IMR-90 (cell line): Measurements from ENCODE around the gene DENND6A. TPM values are rescaled to one million over a fixed set of nuclear protein-coding genes. Genes with fewer than 3 reads are reported as not detected.

ENCODE experiments used
- ATAC-seq: fragments of 200-7000 bp; cut with Tn5 transposase; 2 replicates; pipeline ENCODE4 v1.9.1; 2020; ENCODE audit warnings: low read depth, mild to moderate bottlenecking, moderate library complexity
- BruUV-seq: library from RNA; stranded (reverse); fragments of 400-500 nt; replicated peaks from 2 replicates; lab custom pipeline; 2021; lab: Mats Ljungman, UMichigan
- CTCF ChIA-PET: fragments of 300-600 bp; formaldehyde crosslinking; extraction: SDS; loops from one replicate; lab custom pipeline; 2021; ENCODE audit warnings: antibody characterized with exemption; lab: Yijun Ruan, JAX
- POLR2A ChIA-PET: fragments of 300-600 bp; sonication (Branson Sonifier 250); formaldehyde crosslinking; loops from one replicate; lab custom pipeline; 2022; ENCODE audit warnings: antibody characterized with exemption; ENCODE audit not compliant: unreplicated experiment; lab: Charles Lee
- DNase-seq: peaks from one replicate; pipeline ENCODE4 v3.0.0; 2013
- H2AFZ ChIP-seq: replicated peaks from 2 replicates; pipeline ENCODE3; 2013; ENCODE audit warnings: low read length, mild to moderate bottlenecking; ENCODE audit not compliant: poor library complexity
- H2AK5ac ChIP-seq: 2 replicates; pipeline ENCODE4 v1.6.1; 2013; ENCODE audit warnings: low read depth, low read length, inconsistent platforms
- H2AK9ac ChIP-seq: replicated peaks from 2 replicates; pipeline ENCODE3; 2013; ENCODE audit warnings: mild to moderate bottlenecking, low read depth, low read length, moderate library complexity; ENCODE audit not compliant: poor library complexity
- H2BK120ac ChIP-seq: 2 replicates; pipeline ENCODE4 v1.6.1; 2013; ENCODE audit warnings: low read depth, low read length, inconsistent platforms
- H2BK15ac ChIP-seq: 3 replicates; pipeline ENCODE4 v1.6.1; 2013; ENCODE audit warnings: low read depth, low read length, inconsistent platforms
- H2BK20ac ChIP-seq: 2 replicates; pipeline ENCODE4 v1.6.1; 2013; ENCODE audit warnings: low read depth, mild to moderate bottlenecking, inconsistent platforms, low read length, moderate library complexity
- H2BK5ac ChIP-seq: 2 replicates; pipeline ENCODE4 v1.6.1; 2013; ENCODE audit warnings: mild to moderate bottlenecking, low read depth, low read length, inconsistent platforms; ENCODE audit not compliant: poor library complexity, severe bottlenecking
- H3K14ac ChIP-seq: replicated peaks from 2 replicates; pipeline ENCODE4 v1.6.1; 2013; ENCODE audit warnings: low read depth, low read length, inconsistent platforms
- H3K18ac ChIP-seq: 2 replicates; pipeline ENCODE4 v1.6.1; 2013; ENCODE audit warnings: low read depth, low read length, control low read depth
- H3K23ac ChIP-seq: 2 replicates; pipeline ENCODE4 v1.6.1; 2013; ENCODE audit warnings: low read depth, low read length, inconsistent platforms
- H3K27ac ChIP-seq: 2 replicates; pipeline ENCODE4 v1.5.1; 2013; ENCODE audit warnings: mild to moderate bottlenecking, control low read depth, low read length; ENCODE audit not compliant: insufficient read depth
- H3K27me3 ChIP-seq: 2 replicates; pipeline ENCODE4 v1.6.1; 2013; ENCODE audit warnings: low read length; ENCODE audit not compliant: control insufficient read depth, insufficient read depth
- H3K36me3 ChIP-seq: 2 replicates; pipeline ENCODE4 v1.6.1; 2013; ENCODE audit warnings: low read length, mixed read lengths; ENCODE audit not compliant: control insufficient read depth, insufficient read depth
- H3K4ac ChIP-seq: 2 replicates; pipeline ENCODE4 v1.6.1; 2013; ENCODE audit warnings: low read depth, low read length, inconsistent platforms
- H3K4me1 ChIP-seq: 2 replicates; pipeline ENCODE4 v1.6.1; 2013; ENCODE audit warnings: low read length, mixed read lengths; ENCODE audit not compliant: control insufficient read depth, insufficient read depth
- H3K4me2 ChIP-seq: 2 replicates; pipeline ENCODE4 v1.6.1; 2013; ENCODE audit warnings: low read depth, mild to moderate bottlenecking, control low read depth, low read length, moderate library complexity
- H3K4me3 ChIP-seq: 2 replicates; pipeline ENCODE4 v1.5.1; 2013; ENCODE audit warnings: low read depth, mild to moderate bottlenecking, control low read depth, low read length, moderate library complexity; ENCODE audit not compliant: insufficient read depth
- H3K56ac ChIP-seq: 2 replicates; pipeline ENCODE4 v1.6.1; 2013; ENCODE audit warnings: low read length, inconsistent platforms; ENCODE audit not compliant: insufficient read depth; ENCODE audit errors: extremely low read depth
- H3K79me1 ChIP-seq, 2 experiments: 2 replicates each; pipeline ENCODE4 v1.6.1; 2013; ENCODE audit warnings: low read length in 2 of 2, inconsistent platforms in 1 of 2, low read depth in 1 of 2
- H3K9ac ChIP-seq: 2 replicates; pipeline ENCODE4 v1.6.1; 2013; ENCODE audit warnings: low read depth, low read length, control low read depth
- H3K9me1 ChIP-seq: 2 replicates; pipeline ENCODE4 v1.6.1; 2013; ENCODE audit warnings: low read length, inconsistent platforms; ENCODE audit not compliant: insufficient read depth
- H3K9me3 ChIP-seq: 2 replicates; pipeline ENCODE4 v1.6.1; 2013; ENCODE audit warnings: low read length; ENCODE audit not compliant: control insufficient read depth, insufficient read depth
- H4K20me1 ChIP-seq: 2 replicates; pipeline ENCODE4 v1.6.1; 2013; ENCODE audit warnings: low read length, inconsistent platforms; ENCODE audit not compliant: insufficient read depth
- H4K5ac ChIP-seq: 2 replicates; pipeline ENCODE4 v1.6.1; 2013; ENCODE audit warnings: mild to moderate bottlenecking, low read depth, low read length, control low read depth
- H4K8ac ChIP-seq, 2 experiments: 2 replicates each; pipeline ENCODE4 v1.6.1; 2013; ENCODE audit warnings: low read depth in 2 of 2, low read length in 2 of 2, control low read depth in 1 of 2, inconsistent platforms in 1 of 2
- H4K91ac ChIP-seq: 2 replicates; pipeline ENCODE4 v1.6.1; 2013; ENCODE audit warnings: low read depth, low read length, inconsistent platforms; ENCODE audit not compliant: insufficient read depth
- BHLHE40 ChIP-seq: fragments of 150-350 bp; IDR thresholded peaks from 2 replicates; pipeline ENCODE4 v1.6.1; 2016; ENCODE audit warnings: mild to moderate bottlenecking, low read depth, low read length
- ELK1 ChIP-seq: fragments of 150-350 bp; IDR thresholded peaks from 2 replicates; pipeline ENCODE4 v1.6.1; 2016; ENCODE audit warnings: low read depth, mild to moderate bottlenecking, low read length, moderate library complexity, borderline replicate concordance
- MAFK ChIP-seq: IDR thresholded peaks from 2 replicates; pipeline ENCODE4 v1.6.1; 2012; ENCODE audit warnings: low read depth, low read length, improper control_type of control experiment
- MAZ ChIP-seq: IDR thresholded peaks from 2 replicates; pipeline ENCODE4 v1.6.1; 2012; ENCODE audit warnings: low read depth, mild to moderate bottlenecking, low read length, improper control_type of control experiment, moderate library complexity, borderline replicate concordance
- NFE2L2 ChIP-seq: fragments of 150-350 bp; IDR thresholded peaks from 2 replicates; pipeline ENCODE4 v1.6.1; 2016; ENCODE audit warnings: low read depth, mild to moderate bottlenecking, low read length
- RCOR1 ChIP-seq: IDR thresholded peaks from 2 replicates; pipeline ENCODE4 v1.6.1; 2012; ENCODE audit warnings: mild to moderate bottlenecking, low read length, improper control_type of control experiment; ENCODE audit not compliant: insufficient replicate concordance
- RFX5 ChIP-seq: IDR thresholded peaks from 2 replicates; pipeline ENCODE4 v1.8.0; 2012; ENCODE audit warnings: low read depth, mild to moderate bottlenecking, low read length, moderate library complexity
- WGBS, 2 experiments: methylation state at CpG; one replicate each; pipeline versions ENCODE4 v1.1.5 to v1.1.7; 2013; ENCODE audit warnings: missing lambda C conversion rate in 2 of 2; ENCODE audit not compliant: insufficient read length in 1 of 2; ENCODE audit errors: extremely low coverage in 2 of 2; 5-methylcytosine and 5-hydroxymethylcytosine counted together
- dilution Hi-C: fragments of 300-500 bp; cut with HindIII; formaldehyde crosslinking; loops from one replicate; pipeline ENCODE4 v1.14.3; 2018; ENCODE audit warnings: low sequenced_read_pairs; ENCODE audit not compliant: unreplicated experiment
- in situ Hi-C: fragments of 300-500 bp; cut with MboI; formaldehyde crosslinking; loops from 3 replicates; pipeline ENCODE4 v1.14.3; 2019; ENCODE audit warnings: low sequenced_read_pairs, inconsistent platforms, mixed read lengths
- intact Hi-C: fragments of 100-400 bp; cut with micrococcal nuclease; formaldehyde crosslinking; loops from 2 replicates; pipeline ENCODE4 v1.10.0; 2022
- polyA plus RNA-seq, 3 experiments: library from polyadenylated mRNA; depleted of rRNA; stranded (reverse); fragments of >200 nt; gene quantifications; 2 replicates each; pipeline ENCODE4 v1.2.3, GENCODE V29; 2012; ENCODE audit warnings: low replicate concordance in 1 of 3
- total RNA-seq: library from RNA; depleted of rRNA; stranded (reverse); fragments of >200 nt; gene quantifications from 2 replicates; pipeline ENCODE4 v1.2.3, GENCODE V29; 2012
- TF ChIP-seq, protein P1 (sequence below): fragments of 150-350 bp; IDR thresholded peaks from 2 replicates; pipeline ENCODE4 v1.6.1; 2017; ENCODE audit warnings: mild to moderate bottlenecking, antibody characterized with exemption, low read length, low read depth

DENND6A gene
- total and polyA plus RNA-seq, 2 of the 4 experiments (the other 2 are of a cell fraction) = 3.8 to 9.0 TPM

DNA sequence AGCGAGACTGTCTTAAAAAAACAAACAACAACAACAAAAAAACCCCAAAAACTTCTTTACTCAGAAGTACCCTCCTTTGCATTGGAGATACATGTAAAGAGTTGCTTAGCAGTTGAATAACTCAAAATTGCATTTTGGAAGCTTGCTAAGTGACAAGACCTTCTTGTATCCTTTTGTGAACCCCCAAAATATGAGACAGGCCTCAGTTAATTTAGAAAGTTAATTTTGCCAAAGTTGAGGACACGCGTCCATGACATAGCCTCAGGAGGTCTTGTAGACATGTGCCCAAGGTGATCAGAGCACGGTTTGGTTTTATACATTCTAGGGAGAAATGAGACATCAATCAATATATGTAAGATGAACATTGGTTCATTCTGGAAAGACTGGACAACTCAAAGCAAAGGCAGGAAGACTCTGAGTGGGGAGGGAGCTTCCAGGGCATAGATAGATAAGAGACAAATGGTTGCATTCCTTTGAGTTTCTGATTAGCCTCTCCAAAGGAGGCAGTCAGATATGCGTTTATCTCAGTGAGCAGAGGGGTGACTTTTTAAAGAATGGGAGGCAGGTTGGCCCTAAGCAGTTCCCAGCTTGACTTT, 94.0 kb downstream of the DENND6A start:
- Histone ChIP-seq H3K27ac (peak overlapping the region; percentile 79; the same call in 1 of the 2 replicates), H3K9me3 (no peaks in the 10 kb centered on the region), H2BK120ac (no peak overlapping the region), H2AK5ac (no peak overlapping the region; the same call in 1 of the 2 replicates), H3K23ac (peak overlapping the region; percentile 60; the same call in 1 of the 2 replicates), H3K9ac (peak overlapping the region; percentile 85; the same call in 1 of the 2 replicates), H3K4me2 (peak overlapping the region; percentile 67), H3K79me1 (peaks cover 5 to 21% of the 10 kb centered on the region in 2 experiments), H3K4ac (peak overlapping the region; percentile 45; the same call in 1 of the 2 replicates), H4K91ac (peak overlapping the region; percentile 53), H2BK20ac (no peak overlapping the region), H2BK5ac (peak overlapping the region; percentile 49), H3K4me1 (peaks cover 3% of the 10 kb centered on the region; the same call in 1 of the 2 replicates), H3K4me3 (peak overlapping the region; percentile 57; the same call in 1 of the 2 replicates), H3K9me1 (0 out of 2 replicates have a peak, but pooled peaks cover 4% of the 10 kb centered on the region), H3K56ac (peak overlapping the region; percentile 28; the same call in 1 of the 2 replicates), H2AK9ac (no peak overlapping the region), H3K18ac (no peak overlapping the region), H4K8ac (peak overlapping the region; percentile 80 to 95), H2AFZ (no peak overlapping the region), H4K5ac (peak overlapping the region; percentile 21; the same call in 1 of the 2 replicates), H3K36me3 (peaks cover 1% of the 10 kb centered on the region; the same call in 1 of the 2 replicates), H3K27me3 (no peaks in the 10 kb centered on the region), H2BK15ac (no peak overlapping the region), H3K14ac (peak overlapping the region; percentile 60), H4K20me1 (peaks cover 31% of the 10 kb centered on the region)
- CTCF ChIA-PET = interaction anchor here (1.0 kb wide), 1 partner anchor 254 kb away, joined by 3 read pairs; no protein-coding TSS in a partner anchor
- in situ Hi-C loops (no loop called here), dilution Hi-C loops (no loop called here), intact Hi-C loops (loop anchor here (5.0 kb wide), 1 partner anchor 253 kb away; no protein-coding TSS in a partner anchor)
- WGBS, 2 experiments = 100% methylated on average over 2 of the region's 5 CpGs; no CpG with 5 or more reads in 1 of the 2 experiments
- TF ChIP-seq MAZ (no peak), MAFK (no peak), ELK1 (no peak), BHLHE40 (no peak), RCOR1 (no peak), NFE2L2 (no peak), RFX5 (no peak)
- TF ChIP-seq, protein P1, sequence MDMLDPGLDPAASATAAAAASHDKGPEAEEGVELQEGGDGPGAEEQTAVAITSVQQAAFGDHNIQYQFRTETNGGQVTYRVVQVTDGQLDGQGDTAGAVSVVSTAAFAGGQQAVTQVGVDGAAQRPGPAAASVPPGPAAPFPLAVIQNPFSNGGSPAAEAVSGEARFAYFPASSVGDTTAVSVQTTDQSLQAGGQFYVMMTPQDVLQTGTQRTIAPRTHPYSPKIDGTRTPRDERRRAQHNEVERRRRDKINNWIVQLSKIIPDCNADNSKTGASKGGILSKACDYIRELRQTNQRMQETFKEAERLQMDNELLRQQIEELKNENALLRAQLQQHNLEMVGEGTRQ = no peak
- no TSS peak for BruUV-seq
- DNase-seq = no peak
- POLR2A ChIA-PET = interaction anchor here (0.6 to 0.7 kb wide), 3 partner anchors 53 to 338 kb away, joined by 3 to 6 read pairs (median 4); no protein-coding TSS in a partner anchor
- no peak for ATAC-seq
